SJCRH30 (cell line): ENCODE results near the gene NIT2. TPM values are rescaled to one million over a fixed set of nuclear protein-coding genes. Genes with fewer than 3 reads are reported as not detected.
"Not testable (repeated sequence)": the region's sequence is repeated elsewhere in the genome, so short reads cannot be mapped to it uniquely, and the experiment has no call there.

Source experiments
- DNase-seq, 2 experiments: peaks; one replicate each; pipeline ENCODE4 v3.0.0-alpha.2; 2015 to 2020
- H3K27ac ChIP-seq: fragments of 250-450 bp; sonication (Bioruptor Pico); 2 replicates; pipeline ENCODE4 v1.5.1; 2020; ENCODE audit warnings: mild to moderate bottlenecking, moderate library complexity
- H3K27me3 ChIP-seq: fragments of 250-450 bp; sonication (Bioruptor Pico); 2 replicates; pipeline ENCODE4 v1.5.1; 2020; ENCODE audit warnings: mild to moderate bottlenecking, moderate library complexity
- H3K36me3 ChIP-seq: fragments of 250-450 bp; sonication (Bioruptor Pico); 2 replicates; pipeline ENCODE4 v1.5.1; 2020; ENCODE audit warnings: mild to moderate bottlenecking, moderate library complexity
- H3K4me1 ChIP-seq: fragments of 250-450 bp; sonication (Bioruptor Pico); 2 replicates; pipeline ENCODE4 v1.5.1; 2020; ENCODE audit warnings: mild to moderate bottlenecking, moderate library complexity
- H3K4me3 ChIP-seq: fragments of 250-450 bp; sonication (Bioruptor Pico); 2 replicates; pipeline ENCODE4 v1.5.1; 2020; ENCODE audit warnings: mild to moderate bottlenecking, moderate library complexity
- H3K9me3 ChIP-seq: fragments of 250-450 bp; sonication (Bioruptor Pico); replicated peaks from 2 replicates; pipeline ENCODE4 v1.5.1; 2020; ENCODE audit warnings: mild to moderate bottlenecking, moderate library complexity
- total RNA-seq: library from RNA; depleted of rRNA; stranded (reverse); fragments of >200 nt; shearing (Covaris generic); gene quantifications from 2 replicates; pipeline ENCODE4 v1.2.3, GENCODE V29; 2014

Gene NIT2
- total RNA-seq, 1 experiment from 2014 or later, result 47.8 TPM

- H3K27me3 ChIP-seq, result no peaks in the 10 kb centered on the region
- H3K36me3 ChIP-seq, result peaks cover 20% of the 10 kb centered on the region
- H3K27ac ChIP-seq, result no peak overlapping the region
- no peak overlapping the region for H3K4me3 ChIP-seq
- H3K4me1 ChIP-seq, result peaks cover 12% of the 10 kb centered on the region
- no peak for DNase-seq
- H3K9me3 ChIP-seq, result no peaks in the 10 kb centered on the region
Measured at GRCh38 chr3:100329800-100330489, 4.6 kb upstream of the NIT2 start.

- DNase-seq, result no peak
- Histone ChIP-seq H3K27ac (no peak overlapping the region), H3K36me3 (peaks cover 14% of the 10 kb centered on the region), H3K4me3 (no peak overlapping the region), H3K9me3 (no peaks in the 10 kb centered on the region), H3K27me3 (no peaks in the 10 kb centered on the region), H3K4me1 (peaks cover 12% of the 10 kb centered on the region)
Measured at GRCh38 chr3:100330651-100331050, 3.9 kb upstream of the NIT2 start.

- no peaks in the 10 kb centered on the region for H3K27me3 ChIP-seq
- no peaks in the 10 kb centered on the region for H3K9me3 ChIP-seq
- H3K27ac ChIP-seq, result no peak overlapping the region
- no peak for DNase-seq
- peaks cover 12% of the 10 kb centered on the region for H3K4me1 ChIP-seq
- H3K36me3 ChIP-seq, result peaks cover 7% of the 10 kb centered on the region
- no peak overlapping the region for H3K4me3 ChIP-seq
Measured at GRCh38 chr3:100331660-100332059, 2.9 kb upstream of the NIT2 start.

GRCh38 chr3:100333051-100333450, 1.5 kb upstream of the NIT2 start:
- peak in 1 of 2 experiments; percentile 61 for DNase-seq
- peaks cover 12% of the 10 kb centered on the region for H3K4me1 ChIP-seq
- H3K9me3 ChIP-seq, result no peaks in the 10 kb centered on the region
- H3K36me3 ChIP-seq, result no peaks in the 10 kb centered on the region
- H3K4me3 ChIP-seq, result no peak overlapping the region
- H3K27me3 ChIP-seq, result no peaks in the 10 kb centered on the region
- H3K27ac ChIP-seq, result no peak overlapping the region

- Histone ChIP-seq H3K36me3 (no peaks in the 10 kb centered on the region), H3K27ac (peak overlapping the region; percentile 34), H3K4me1 (peaks cover 12% of the 10 kb centered on the region)
Measured at GRCh38 chr3:100333970-100334487, 528 bp upstream of the NIT2 start.

GRCh38 chr3:100335434-100335833, 877 bp downstream of the NIT2 start:
- Histone ChIP-seq H3K4me3 (peak overlapping the region; percentile 65), H3K36me3 (peaks cover 6% of the 10 kb centered on the region; the same call in 1 of the 2 replicates), H3K4me1 (peaks cover 12% of the 10 kb centered on the region), H3K27me3 (no peaks in the 10 kb centered on the region), H3K9me3 (no peaks in the 10 kb centered on the region), H3K27ac (no peak overlapping the region; the same call in 1 of the 2 replicates)
- peak; percentile 15 to 36 for DNase-seq

More at GRCh38 chr3:100333970-100334487, 528 bp upstream of the NIT2 start:
- Histone ChIP-seq H3K4me3 (peak overlapping the region; percentile 65), H3K27me3 (no peaks in the 10 kb centered on the region), H3K9me3 (no peaks in the 10 kb centered on the region)
- DNase-seq, result no peak

- H3K9me3 ChIP-seq, DNase-seq, H3K27me3 ChIP-seq, H3K4me3 ChIP-seq, H3K27ac ChIP-seq: not testable (repeated sequence)
- peaks cover 12% of the 10 kb centered on the region for H3K4me1 ChIP-seq
- peaks cover 10% of the 10 kb centered on the region for H3K36me3 ChIP-seq
Measured at GRCh38 chr3:100336229-100336628, 1.7 kb downstream of the NIT2 start.

- H3K27ac ChIP-seq, result no peak overlapping the region
- no peak for DNase-seq
- H3K4me1 ChIP-seq, result no peaks in the 10 kb centered on the region
- H3K27me3 ChIP-seq, result no peaks in the 10 kb centered on the region
- H3K4me3 ChIP-seq, result no peak overlapping the region
- peaks cover 35% of the 10 kb centered on the region for H3K36me3 ChIP-seq
- peaks cover 9% of the 10 kb centered on the region for H3K9me3 ChIP-seq
Measured at GRCh38 chr3:100338911-100339310, 4.4 kb downstream of the NIT2 start.

- Histone ChIP-seq H3K27ac (no peak overlapping the region), H3K9me3 (peaks cover 9% of the 10 kb centered on the region), H3K36me3 (peaks cover 42% of the 10 kb centered on the region), H3K4me3 (no peak overlapping the region), H3K4me1 (no peaks in the 10 kb centered on the region), H3K27me3 (no peaks in the 10 kb centered on the region)
- DNase-seq, result no peak
Measured at GRCh38 chr3:100339786-100340185, 5.2 kb downstream of the NIT2 start.

GRCh38 chr3:100340527-100340926, 6.0 kb downstream of the NIT2 start:
- no peaks in the 10 kb centered on the region for H3K4me1 ChIP-seq
- no peak for DNase-seq
- H3K27me3 ChIP-seq, result no peaks in the 10 kb centered on the region
- no peak overlapping the region for H3K27ac ChIP-seq
- H3K9me3 ChIP-seq, result peaks cover 9% of the 10 kb centered on the region
- peaks cover 49% of the 10 kb centered on the region for H3K36me3 ChIP-seq
- no peak overlapping the region for H3K4me3 ChIP-seq

GRCh38 chr3:100348727-100349126, 14.2 kb downstream of the NIT2 start:
- no peaks in the 10 kb centered on the region for H3K27me3 ChIP-seq
- H3K4me3 ChIP-seq, result no peak overlapping the region
- peaks cover 78% of the 10 kb centered on the region for H3K36me3 ChIP-seq
- peaks cover 7% of the 10 kb centered on the region; the same call in 1 of the 2 replicates for H3K9me3 ChIP-seq
- no peak for DNase-seq
- H3K4me1 ChIP-seq, result no peaks in the 10 kb centered on the region
- no peak overlapping the region for H3K27ac ChIP-seq

GRCh38 chr3:100351770-100352169, 17.2 kb downstream of the NIT2 start:
- DNase-seq, H3K9me3 ChIP-seq: not testable (repeated sequence)
- peaks cover 76% of the 10 kb centered on the region for H3K36me3 ChIP-seq

GRCh38 chr3:100352296-100353231, 18.0 kb downstream of the NIT2 start:
- H3K27ac ChIP-seq, result no peak overlapping the region
- DNase-seq, result no peak
- peaks cover 70% of the 10 kb centered on the region for H3K36me3 ChIP-seq
- H3K9me3 ChIP-seq, result peaks cover 7% of the 10 kb centered on the region; the same call in 1 of the 2 replicates
- H3K4me3 ChIP-seq, result no peak overlapping the region
- H3K4me1 ChIP-seq, result no peaks in the 10 kb centered on the region
- no peaks in the 10 kb centered on the region for H3K27me3 ChIP-seq

More at GRCh38 chr3:100351770-100352169, 17.2 kb downstream of the NIT2 start:
- not testable (repeated sequence) for H3K4me1 ChIP-seq, H3K27me3 ChIP-seq, H3K4me3 ChIP-seq, H3K27ac ChIP-seq

- peaks cover 7% of the 10 kb centered on the region; the same call in 1 of the 2 replicates for H3K9me3 ChIP-seq
- peaks cover 57% of the 10 kb centered on the region for H3K36me3 ChIP-seq
- H3K4me3 ChIP-seq, result no peak overlapping the region
- DNase-seq, result no peak
- no peaks in the 10 kb centered on the region for H3K27me3 ChIP-seq
- H3K4me1 ChIP-seq, result no peaks in the 10 kb centered on the region
- H3K27ac ChIP-seq, result no peak overlapping the region
Measured at GRCh38 chr3:100354850-100355249, 20.3 kb downstream of the NIT2 start.

GRCh38 chr3:100358413-100358812, 23.9 kb downstream of the NIT2 start:
- Histone ChIP-seq H3K4me1 (no peaks in the 10 kb centered on the region), H3K4me3 (no peak overlapping the region), H3K27ac (no peak overlapping the region), H3K36me3 (peaks cover 51% of the 10 kb centered on the region), H3K9me3 (no peaks in the 10 kb centered on the region), H3K27me3 (no peaks in the 10 kb centered on the region)
- DNase-seq, result no peak
